Hematopoietic multipotent progenitor cell treated with erythropoietin and hydrocortisone succinate and interleukin-3 and kit ligand, for 15 days (in vitro differentiated cells): ENCODE data around the gene STAMBP.
"Not testable (repeated sequence)": the region's sequence is repeated elsewhere in the genome, so short reads cannot be mapped to it uniquely, and the experiment has no call there.

Source experiments
- DNase-seq: peaks from one replicate; pipeline ENCODE4 v3.0.0-alpha.2; 2015; ENCODE audit warnings: low spot score

STAMBP gene

DNA sequence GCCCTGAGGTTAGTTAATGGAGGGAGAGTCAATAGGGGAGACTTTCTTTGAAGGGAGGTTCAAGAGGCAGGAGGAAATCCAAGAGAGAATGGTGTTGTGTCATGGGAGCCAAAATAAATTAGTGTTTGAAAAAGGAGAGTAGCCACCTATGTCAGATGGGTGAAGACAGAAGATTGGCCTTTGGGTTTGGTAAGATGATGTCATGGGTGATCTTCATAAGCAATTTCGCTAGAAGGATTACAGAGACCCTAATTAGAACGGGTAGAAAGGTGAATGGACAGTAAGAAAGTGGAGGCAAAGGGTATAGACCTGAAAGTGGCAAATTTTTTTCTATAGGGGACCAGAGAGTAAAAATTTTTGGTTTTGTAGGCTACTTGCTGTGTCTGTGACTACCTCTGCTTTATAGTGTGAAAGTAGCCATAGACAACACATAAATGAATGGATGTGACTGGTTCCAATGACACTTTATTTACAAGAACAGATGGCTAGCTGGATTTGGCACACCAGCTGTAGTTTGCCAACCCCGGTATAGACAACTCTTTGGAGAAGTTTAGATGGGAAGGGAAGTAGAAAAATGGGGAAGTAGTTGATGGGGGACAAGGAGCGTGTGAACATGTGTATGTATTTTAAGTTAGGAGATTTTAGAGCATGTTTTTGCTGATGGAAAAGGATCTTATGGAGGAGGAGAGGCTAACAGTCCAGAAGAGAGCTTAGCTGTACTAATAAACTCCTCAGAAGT, 9.3 kb downstream of the STAMBP start:
- no peak for DNase-seq

DNA sequence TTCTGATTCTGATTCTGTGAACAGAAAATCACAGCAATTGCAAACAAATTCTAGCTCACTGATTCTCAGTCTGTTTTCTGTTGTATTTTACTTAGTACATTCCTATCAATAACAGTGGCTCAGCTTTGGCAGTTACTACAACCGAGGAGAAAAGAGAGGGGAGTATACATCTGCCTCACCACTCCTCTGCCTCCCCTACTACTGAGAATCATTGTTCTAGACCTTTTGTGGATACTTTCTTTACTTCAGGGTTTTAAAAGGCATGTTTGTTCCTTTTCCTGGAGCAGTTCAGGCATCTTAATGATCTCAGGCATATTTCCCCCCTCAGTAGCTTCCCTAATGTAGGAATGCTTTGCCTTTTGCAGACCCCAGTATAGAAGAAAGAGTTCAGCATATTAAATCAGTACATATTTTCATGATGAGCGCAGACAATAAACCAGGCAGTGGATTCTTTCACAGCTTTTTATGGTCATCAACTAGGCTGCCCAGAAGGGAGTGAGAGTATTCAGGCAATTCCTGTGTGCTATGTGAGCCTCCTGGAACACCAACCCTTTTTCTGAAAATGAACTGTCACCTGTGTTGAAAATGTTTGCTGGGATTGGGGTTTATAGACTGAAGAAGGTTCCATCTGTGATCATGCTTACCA, 10.3 kb downstream of the STAMBP start:
- no peak for DNase-seq

DNA sequence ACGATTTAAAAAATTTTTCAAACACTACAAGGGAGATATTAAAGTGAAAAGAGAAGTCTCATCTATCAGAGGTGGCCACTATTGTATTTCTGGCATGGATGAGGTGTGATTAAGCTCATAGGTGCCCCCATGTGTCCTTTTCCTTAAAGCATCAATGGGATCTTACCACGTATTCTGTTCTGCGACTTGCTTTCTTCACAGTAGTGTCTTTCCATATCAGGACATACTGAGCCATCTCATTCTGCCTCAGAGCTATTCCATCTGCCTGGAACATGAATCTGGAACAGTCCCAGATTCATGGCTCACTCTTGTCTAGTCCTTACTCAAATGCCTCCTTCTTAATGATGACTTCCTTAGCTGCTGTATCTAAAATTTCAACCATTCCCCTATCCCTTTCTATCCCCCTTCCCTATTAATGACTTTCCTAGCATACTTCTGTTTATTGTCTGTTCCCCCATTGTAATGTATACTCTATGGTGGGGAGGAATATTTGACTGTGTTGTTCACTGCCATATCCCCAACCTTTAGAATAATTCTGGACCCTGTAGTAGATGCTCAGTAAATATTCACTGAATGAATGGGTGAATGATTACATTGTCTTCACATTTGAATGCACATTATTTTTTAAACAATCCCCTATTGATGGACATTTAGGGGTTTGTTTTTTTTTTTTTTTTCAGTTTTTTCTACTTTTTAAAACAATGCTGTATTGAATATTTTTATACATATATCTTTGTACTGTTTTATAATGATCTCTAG, 11.1 kb downstream of the STAMBP start:
- DNase-seq, result no peak

DNA sequence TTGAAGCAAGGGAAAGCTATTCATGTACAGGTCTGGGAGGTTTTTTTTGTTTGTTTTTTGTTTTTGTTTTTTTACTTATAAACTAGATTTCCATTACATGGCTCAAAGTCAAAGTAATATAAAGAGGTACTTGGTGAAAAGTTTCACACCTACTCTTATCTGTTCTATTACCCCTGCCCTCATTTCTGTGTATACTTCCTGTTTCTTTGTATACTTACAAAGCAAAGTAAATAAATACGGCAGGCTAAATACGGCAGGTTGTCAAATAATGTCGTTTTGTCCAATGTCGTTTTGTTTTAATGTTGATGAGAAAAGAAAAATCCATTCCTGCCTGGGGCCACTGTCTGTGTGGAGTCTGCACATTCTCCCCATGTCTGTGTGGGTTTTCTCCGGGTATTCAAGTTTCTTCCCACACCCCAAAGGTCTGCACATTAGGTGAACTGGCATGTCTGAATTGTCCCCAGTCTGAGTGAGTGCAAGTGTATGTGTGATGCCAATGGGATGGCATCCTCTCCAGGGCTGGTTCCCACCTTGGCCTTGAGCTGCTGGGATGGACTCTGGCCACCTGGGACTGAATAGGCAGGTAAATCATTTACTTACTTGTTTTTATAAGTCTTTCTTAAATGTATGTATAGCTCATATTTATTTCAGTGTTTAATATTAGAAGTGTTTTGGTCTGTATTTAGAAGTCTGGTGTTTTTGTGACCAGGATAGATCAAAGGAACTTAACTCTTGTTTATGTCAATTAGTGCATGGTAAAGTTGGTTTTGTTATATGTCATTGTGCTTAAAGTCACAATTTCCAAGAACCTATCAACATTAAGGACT, 13.4 kb downstream of the STAMBP start:
- no peak for DNase-seq

DNA sequence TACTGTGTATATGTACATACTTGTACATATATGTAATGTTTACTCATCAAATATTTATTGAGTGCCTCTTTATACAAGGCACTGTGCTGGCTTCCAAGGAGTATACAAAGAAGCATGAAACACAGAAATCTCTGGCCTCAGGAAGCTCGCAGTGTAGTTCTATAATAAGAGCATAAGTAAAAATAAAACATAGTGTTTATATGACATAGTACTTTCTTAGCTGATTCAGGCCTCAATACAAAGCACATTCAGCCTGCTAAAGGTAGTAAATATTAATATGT, 13.9 kb downstream of the STAMBP start:
- no peak for DNase-seq

DNA sequence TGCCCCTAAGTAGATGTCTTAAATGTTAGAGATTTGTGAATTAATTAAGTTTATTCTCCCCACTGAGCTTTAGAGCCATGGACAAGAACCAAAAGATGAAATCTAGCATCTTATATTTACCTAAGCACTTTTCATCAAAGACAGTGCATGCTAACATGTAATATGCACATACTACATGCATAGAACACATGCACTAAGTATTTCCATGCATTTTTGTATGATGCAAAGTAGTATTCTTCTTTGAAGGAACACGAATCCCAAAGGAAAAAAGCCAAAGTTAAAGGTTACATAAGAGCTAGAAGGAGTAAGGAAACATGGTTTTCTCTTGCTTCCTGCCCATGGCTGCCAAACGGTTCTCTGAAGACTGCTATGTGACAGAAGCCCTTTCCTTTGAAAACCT, 15.3 kb downstream of the STAMBP start:
- no peak for DNase-seq

DNA sequence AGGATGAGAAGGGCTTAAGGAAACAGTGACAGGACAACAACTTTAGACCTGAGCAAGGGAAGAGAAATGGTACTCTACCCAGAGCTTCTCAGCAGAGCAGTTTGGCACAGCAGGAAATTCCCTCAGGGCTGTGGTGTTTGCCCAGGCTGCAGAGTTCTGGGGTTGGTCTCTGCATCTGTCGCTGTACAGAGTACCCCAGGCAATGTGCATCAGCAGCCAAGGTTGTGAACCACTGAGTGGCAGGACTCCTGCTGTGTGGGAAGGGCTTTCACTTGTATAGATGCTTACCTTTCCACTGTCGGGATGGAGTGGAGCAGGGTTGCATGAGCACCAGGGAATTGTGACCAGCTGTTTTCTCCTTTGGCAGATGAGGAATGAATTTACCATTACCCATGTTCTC, 21.2 kb downstream of the STAMBP start:
- no peak for DNase-seq

DNA sequence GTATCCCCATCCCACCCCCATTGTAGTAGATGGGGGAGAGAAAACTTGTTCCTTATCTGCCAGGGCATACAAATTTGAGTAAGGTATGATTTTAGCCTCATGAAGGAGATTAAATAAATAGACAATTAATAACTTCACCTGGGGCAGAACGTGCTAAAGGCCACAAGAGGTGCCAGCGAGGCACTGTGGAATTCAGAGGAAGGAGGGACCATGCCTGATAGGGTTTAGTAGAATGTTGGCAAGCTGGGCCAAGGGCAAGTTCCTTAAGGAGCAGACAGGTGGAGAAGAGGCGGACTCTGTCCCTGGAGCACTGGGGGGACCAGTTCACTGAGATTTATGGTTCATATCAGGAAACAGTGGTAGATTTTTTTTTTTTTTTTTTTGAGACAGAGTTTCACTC, 22.5 kb downstream of the STAMBP start:
- DNase-seq, result no peak

DNA sequence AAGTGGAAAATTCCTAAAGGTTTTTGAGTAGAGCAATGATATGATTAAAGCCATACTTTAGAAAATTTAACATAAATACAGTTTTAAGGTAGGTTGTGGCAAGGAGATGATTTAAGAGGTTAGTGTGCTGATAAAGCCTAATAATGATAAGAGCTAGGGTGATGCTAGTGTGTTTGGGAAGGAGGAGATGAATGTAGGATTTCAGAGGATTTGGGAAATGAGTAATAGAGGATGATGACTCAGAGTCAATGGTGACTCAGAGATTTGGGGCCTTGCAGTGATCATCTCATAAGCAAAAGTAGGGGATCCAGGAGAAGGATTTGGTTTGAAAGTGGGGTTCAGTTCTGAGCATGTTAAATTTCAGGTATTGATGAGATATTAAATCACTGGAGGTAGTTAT, 23.3 kb downstream of the STAMBP start:
- DNase-seq, result no peak

DNA sequence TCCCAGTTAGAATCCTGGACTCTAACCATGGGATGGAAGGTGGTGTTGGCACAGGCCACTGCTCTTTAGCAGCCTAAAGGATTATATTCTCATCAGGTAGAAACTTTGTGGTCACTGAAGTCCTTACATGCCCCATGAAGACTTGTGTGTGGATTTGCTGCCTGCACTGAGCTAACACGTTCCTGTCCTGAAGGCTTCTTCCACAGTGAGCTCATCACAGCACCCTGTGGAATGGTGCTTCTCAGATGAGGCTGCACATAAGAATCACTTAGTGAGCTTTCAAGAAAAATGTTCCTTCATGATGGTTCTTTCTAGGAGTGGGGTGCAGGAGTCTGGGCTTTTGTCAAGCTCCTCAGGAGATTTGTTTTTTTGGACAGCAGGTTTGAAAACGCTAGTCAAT, 26.8 kb downstream of the STAMBP start:
- DNase-seq, result no peak

DNA sequence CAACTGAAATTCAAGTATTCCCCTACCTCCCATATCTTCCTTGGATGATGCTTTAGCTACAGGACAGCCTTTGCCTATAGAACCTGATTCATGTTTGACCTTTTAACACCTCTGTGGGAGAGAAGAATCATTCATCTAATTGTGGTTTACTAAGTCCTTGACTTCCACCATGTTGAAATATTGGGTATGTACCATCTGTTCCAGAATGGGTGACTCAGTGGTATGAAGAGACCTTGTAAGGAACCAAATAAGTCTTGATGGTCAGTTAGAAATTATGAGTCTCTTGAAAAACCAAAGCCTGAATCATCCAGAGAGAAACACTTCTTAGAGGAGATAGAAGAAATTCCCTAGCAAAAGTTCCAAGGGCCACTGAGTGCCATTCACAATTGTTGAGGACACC, 27.5 kb downstream of the STAMBP start:
- DNase-seq, result no peak

DNA sequence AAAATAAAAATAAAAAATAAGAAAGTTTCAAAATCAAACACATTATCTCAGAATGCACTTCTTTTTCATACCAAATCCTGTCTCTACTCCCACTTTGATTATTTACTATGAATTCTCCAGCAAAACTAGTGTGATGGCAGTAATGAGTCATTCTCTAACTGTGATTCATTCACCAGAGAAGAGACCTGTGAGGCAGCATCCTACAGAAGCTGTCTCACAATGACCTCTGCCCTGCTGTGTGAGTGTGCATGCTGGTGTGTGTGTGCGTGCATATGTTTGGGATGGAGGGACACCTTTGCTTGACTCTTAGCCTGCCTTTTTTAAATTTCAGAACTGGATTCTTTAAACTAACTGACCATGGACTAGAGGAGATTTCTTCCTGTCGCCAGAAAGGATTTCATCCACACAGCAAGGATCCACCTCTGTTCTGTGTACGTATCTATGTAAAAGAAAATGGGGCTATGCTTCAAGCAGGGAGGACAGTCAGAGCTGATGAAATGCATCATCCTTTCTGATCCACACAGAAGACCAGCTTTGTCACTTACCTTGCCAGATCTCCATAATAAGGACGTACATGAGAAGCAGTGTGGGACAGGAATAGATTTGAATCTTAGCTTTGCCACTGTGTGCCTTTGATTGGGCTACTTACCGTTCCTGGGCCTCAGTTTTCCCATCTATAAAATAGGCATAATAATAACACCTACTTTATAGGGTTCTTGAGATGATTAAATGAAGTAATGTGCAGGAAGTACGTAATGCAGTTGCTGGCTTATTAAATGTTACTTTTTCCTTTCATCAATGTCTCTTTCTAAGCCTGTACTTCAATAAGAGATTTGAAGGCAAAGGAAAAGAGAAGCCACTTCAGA, 31.2 kb downstream of the STAMBP start:
- DNase-seq, result no peak

DNA sequence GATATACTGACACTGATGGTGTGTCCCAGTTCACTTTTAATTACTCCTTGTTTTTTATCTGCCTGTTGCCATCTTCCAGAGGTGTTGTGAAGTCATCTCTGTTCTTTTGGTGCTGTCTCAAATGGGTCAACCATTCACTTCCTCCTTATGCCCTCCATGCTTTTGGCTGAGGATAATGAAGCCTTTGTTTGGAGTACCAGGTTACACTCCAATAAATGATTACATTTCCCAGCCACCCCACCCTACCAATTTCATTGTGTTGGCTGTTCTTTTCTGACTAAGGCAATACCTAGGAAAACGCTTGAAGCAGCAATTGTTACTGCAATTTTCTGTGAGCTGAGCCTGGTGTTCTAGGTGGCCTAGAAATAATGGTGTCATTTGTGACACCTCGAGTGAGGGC, 34.2 kb downstream of the STAMBP start:
- no peak for DNase-seq

DNA sequence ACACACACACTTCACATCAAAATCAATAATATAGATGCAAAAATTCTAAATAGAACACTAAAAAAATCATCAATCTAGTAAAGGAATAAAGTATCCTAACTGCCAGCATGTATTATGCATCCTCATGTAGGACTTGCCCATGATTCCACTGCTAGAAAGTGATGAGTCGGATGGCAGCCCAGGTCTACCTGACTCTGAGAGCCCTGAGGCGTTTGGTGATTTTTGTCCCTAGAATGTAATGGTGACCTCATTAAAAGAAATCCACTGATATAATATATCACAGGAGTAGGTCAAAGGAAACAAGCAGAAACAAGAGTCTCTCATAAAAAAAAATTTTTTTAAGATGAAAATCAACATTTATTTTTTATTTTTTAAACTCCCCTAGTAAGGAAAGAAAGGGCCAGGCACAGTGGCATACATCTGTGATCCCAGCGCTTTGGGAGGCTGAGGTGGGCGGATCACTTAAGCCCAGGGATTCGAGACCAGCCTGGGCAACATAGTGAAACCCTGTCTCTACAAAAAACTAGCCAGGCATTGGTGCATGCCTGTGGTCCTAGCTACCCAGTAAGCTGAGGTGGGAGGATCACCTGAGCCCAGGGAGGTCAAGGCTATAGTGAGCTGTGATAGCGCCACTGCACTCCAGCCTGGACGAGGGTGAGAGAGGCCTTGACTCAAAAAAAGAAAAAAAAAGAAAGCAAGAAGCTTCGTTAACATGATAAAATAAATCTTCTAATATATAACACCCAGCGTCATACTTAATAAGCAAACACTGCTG, 39.6 kb downstream of the STAMBP start:
- DNase-seq, result no peak

DNA sequence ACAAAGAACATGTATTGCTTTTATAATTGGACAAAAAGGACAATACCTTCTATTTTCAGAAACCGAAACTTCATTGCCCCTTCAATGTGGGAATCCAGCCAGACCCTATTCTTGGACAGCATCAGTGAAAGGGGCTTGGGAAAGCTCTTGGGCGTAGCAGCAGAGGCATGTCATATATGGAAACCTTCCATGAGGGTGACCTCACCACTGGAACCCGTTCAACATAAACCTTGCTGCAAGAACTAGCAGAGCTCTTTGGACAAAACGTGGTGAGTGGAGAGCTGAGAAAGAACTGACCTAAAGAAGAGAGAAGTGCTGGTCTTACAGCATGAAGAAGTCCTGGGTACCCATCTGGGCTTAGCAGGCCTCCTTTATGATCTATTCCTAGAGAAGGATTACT, 41.3 kb downstream of the STAMBP start:
- DNase-seq, result no peak

DNA sequence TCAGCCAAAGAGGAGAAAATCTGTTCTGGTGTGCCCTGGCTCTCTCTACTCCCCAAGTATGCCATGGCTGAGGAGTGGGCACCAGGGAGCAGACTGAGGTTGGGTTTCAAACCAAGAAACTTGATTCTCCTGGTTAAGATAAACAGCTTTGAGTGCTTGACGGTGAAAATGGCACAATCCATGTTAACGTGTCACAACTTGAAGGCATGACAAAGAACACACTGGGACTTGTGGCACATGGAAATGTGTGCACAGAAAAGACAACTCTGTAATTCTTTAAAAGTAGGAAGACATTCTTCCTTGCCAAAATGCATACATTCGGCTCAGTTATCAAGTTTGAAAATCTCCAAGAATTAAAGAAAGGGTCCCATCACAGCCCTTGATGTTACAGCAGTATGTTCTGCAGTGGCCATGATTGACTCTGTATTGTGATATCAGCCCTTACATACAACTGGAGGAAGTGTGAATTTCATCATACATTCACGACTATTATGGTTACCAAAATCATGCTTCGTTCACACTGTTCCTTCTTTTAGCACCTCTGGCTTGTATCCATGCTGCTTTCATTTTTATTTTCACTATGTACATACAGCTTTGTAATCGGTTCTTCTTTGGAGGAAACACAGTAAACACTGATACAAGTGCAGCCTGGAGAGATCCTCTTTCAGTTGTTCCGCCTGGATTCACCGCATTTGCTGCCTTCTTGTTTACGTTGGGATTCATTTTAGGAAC, 48.5 kb downstream of the STAMBP start:
- no peak for DNase-seq

DNA sequence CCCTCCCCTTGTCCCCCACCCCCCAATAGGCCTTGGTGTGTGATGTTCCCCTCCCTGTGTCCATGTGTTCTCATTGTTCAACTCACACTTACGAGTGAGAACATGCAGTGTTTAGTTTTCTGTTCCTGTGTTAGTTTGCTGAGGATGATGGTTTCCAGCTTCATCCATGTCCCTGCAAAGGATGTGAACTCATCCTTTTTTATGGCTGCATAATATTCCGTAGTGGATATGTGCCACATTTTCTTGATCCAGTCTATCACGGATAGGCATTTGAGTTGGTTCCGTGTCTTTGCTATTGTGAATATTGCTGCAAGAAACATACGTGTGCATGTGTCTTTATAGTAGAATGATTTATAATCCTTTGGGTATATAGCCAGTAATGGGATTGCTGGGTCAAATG, 49.2 kb downstream of the STAMBP start:
- not testable (repeated sequence) for DNase-seq

DNA sequence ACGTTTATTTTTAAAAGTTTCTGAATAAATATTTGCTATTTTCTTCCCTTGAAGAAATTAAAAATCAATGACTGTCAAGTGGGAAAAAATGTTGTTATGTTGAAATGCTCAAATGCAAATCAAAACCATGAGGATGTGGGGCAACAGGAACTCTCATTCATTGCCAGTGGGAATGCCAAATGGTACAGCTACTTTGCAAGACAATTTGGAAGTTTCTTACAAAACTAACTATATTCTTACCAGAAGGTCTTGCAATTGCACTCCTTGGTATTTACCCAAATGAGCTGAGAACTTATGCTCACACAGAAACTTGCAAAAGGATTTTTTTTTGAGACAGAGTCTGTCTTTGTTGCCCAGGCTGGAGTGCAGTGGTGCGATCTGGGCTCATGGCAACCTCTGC, 56.6 kb downstream of the STAMBP start:
- DNase-seq, result no peak

DNA sequence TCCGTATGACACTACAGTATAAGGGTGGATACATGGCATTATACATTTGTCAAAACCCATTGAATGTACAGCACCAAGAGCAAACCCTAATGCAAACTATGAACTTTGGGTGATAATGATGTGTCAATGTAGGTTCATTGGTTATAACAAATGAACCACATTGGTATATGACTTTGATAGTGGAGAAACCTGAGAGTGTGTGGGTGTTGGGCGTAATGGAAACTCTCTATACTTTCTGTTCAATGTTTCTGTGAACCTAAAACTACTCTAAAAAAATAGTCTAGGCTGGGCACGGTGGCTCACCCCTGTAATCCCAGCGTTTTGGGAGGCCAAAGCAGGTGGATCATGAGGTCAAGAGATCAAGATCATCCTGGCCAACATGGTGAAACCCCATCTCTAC, 57.6 kb downstream of the STAMBP start:
- no peak for DNase-seq
